ENCODE results near the gene HSPA12B. TPM values are rescaled to one million over a fixed set of nuclear protein-coding genes. Genes with fewer than 3 reads are reported as not detected.

HSPA12B gene
- total RNA-seq, 2 donors from 2014 or later: 3.9 to 9.4 TPM

- Histone ChIP-seq H3K27me3 (replicated peaks; ENCODE audit: insufficient read depth) (no peaks in the 10 kb centered on the region), H3K9me3 (no peaks in the 10 kb centered on the region), H3K27ac (no peak overlapping the region), H3K4me3 (no peak overlapping the region), H3K36me3 (no peaks in the 10 kb centered on the region), H3K4me1 (replicated peaks) (no peaks in the 10 kb centered on the region)
- WGBS: 88% methylated on average over 12 of the region's 12 CpGs
- DNase-seq (ENCODE audit: low spot score): no peak
- TF ChIP-seq, protein P1, sequence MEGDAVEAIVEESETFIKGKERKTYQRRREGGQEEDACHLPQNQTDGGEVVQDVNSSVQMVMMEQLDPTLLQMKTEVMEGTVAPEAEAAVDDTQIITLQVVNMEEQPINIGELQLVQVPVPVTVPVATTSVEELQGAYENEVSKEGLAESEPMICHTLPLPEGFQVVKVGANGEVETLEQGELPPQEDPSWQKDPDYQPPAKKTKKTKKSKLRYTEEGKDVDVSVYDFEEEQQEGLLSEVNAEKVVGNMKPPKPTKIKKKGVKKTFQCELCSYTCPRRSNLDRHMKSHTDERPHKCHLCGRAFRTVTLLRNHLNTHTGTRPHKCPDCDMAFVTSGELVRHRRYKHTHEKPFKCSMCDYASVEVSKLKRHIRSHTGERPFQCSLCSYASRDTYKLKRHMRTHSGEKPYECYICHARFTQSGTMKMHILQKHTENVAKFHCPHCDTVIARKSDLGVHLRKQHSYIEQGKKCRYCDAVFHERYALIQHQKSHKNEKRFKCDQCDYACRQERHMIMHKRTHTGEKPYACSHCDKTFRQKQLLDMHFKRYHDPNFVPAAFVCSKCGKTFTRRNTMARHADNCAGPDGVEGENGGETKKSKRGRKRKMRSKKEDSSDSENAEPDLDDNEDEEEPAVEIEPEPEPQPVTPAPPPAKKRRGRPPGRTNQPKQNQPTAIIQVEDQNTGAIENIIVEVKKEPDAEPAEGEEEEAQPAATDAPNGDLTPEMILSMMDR (IDR thresholded peaks at IDR 0.05): no peak
- no peak for TF ChIP-seq POLR2A (IDR thresholded peaks at IDR 0.05)
- no peak for TF ChIP-seq POLR2AphosphoS5 (IDR thresholded peaks at IDR 0.05)
- intact Hi-C loops (cut with DNase I): no loop called here
Measured at GRCh38 chr20:3730803-3731672, 1.4 kb upstream of the HSPA12B start.

GRCh38 chr20:3731944-3732326, 550 bp upstream of the HSPA12B start:
- TF ChIP-seq POLR2A (IDR thresholded peaks at IDR 0.05): no peak
- TF ChIP-seq POLR2AphosphoS5 (IDR thresholded peaks at IDR 0.05): no peak
- TF ChIP-seq, protein P1 (IDR thresholded peaks at IDR 0.05): no peak
- Histone ChIP-seq H3K36me3 (no peaks in the 10 kb centered on the region), H3K4me3 (no peak overlapping the region), H3K27ac (no peak overlapping the region), H3K9me3 (no peaks in the 10 kb centered on the region), H3K4me1 (replicated peaks) (no peaks in the 10 kb centered on the region), H3K27me3 (replicated peaks; ENCODE audit: insufficient read depth) (no peaks in the 10 kb centered on the region)
- intact Hi-C loops (cut with DNase I): no loop called here
- DNase-seq (ENCODE audit: low spot score): no peak
- WGBS: 79% methylated on average over 16 of the region's 16 CpGs

GRCh38 chr20:3733119-3733995, 872 bp downstream of the HSPA12B start:
- H3K4me3 ChIP-seq: peak overlapping the region; percentile 5 to 12
- TF ChIP-seq, protein P1 (IDR thresholded peaks at IDR 0.05): no peak
- TF ChIP-seq POLR2AphosphoS5 (IDR thresholded peaks at IDR 0.05): no peak
- no peak for TF ChIP-seq POLR2A (IDR thresholded peaks at IDR 0.05)
- no peaks in the 10 kb centered on the region for H3K4me1 ChIP-seq (replicated peaks)
- 89% methylated on average over 20 of the region's 20 CpGs for WGBS
- DNase-seq (ENCODE audit: low spot score): no peak
- H3K27ac ChIP-seq: no peak overlapping the region
- H3K27me3 ChIP-seq (replicated peaks; ENCODE audit: insufficient read depth): no peaks in the 10 kb centered on the region
- H3K36me3 ChIP-seq: no peaks in the 10 kb centered on the region
- no peaks in the 10 kb centered on the region for H3K9me3 ChIP-seq
- intact Hi-C loops (cut with DNase I): no loop called here

GRCh38 chr20:3734111-3734843, 1.8 kb downstream of the HSPA12B start:
- TF ChIP-seq, protein P1 (IDR thresholded peaks at IDR 0.05): no peak
- TF ChIP-seq POLR2AphosphoS5 (IDR thresholded peaks at IDR 0.05) (no peak), POLR2A (IDR thresholded peaks at IDR 0.05) (no peak)
- peaks cover 3% of the 10 kb centered on the region for H3K4me1 ChIP-seq (replicated peaks)
- H3K27me3 ChIP-seq (replicated peaks; ENCODE audit: insufficient read depth): no peaks in the 10 kb centered on the region
- intact Hi-C loops (cut with DNase I): no loop called here
- H3K27ac ChIP-seq: no peak overlapping the region
- WGBS: 62% methylated on average over 12 of the region's 12 CpGs
- H3K4me3 ChIP-seq: no peak overlapping the region
- no peaks in the 10 kb centered on the region for H3K9me3 ChIP-seq
- no peak for DNase-seq (ENCODE audit: low spot score)
- H3K36me3 ChIP-seq: no peaks in the 10 kb centered on the region

Data from prostate gland (tissue), 2 donors.